Measurements from ENCODE around the gene EFTUD2.

The EFTUD2 gene

DNA sequence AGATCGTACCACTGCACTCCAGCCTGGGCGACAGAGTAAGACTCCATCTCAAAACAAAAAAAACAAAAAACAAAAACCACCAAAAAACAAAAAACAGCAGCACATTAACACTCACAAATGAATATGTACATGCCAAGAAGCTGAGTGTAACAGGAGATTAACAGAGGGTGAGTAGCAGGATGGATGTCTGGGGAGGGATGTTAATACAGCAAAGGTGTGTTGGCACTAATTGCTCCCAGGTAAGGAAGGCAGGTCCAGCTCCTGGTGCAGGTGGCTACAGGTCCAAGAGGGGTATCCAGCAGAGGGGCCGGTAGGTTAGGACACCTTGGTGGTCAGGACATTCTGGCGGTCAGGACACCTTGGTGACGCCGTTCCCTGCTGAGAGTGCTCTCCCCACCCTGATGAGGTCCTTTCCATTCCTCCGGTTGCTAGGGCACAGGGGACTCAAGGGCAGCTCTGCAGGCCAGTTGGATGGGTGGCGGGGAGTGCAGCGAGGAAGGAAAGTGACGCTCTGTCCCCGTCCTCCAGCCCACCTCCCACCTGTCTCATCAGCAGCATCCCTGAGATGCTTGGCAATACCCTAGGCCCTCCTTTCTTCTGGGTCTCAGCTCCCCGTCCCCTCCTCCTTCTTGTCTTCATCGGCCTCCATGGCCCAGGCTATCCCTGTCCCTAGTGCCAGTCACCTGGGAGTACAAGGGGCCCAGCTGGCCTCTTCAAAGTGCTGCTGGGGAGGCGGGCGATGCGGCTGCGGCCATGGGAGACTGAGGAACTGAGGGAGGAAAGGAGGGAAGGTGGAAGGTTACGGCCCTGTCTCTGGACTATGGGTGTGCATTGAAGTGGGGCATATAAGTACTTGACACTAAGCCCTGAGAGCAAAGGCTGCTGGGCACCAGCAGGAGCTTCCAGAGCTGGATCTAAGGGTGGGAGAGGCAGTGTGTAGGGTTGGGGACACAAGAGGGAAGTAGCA lies 26.8 kb upstream of the EFTUD2 start:
- DNase-seq: no peak

DNA sequence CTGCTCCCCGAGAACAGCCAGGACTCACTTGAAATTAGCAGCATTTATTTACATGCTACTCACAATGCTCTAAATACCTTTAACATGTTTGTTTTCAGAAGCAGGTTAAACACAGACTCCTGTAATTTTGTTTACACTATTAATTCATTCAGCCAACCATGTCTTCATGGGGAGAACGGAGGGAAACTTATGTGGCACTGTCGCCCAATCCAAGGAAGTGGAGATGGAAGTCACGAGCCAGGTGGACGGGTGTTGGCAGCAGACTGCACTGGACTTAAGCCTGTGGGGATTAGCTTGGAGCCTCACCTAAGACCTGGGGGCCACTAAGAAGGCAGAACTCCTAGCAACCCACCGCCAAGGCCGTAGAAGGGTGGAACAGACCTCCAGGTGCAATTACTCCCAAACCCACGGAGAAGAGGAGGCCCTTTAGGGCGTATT lies 24.9 kb upstream of the EFTUD2 start:
- DNase-seq: no peak

DNA sequence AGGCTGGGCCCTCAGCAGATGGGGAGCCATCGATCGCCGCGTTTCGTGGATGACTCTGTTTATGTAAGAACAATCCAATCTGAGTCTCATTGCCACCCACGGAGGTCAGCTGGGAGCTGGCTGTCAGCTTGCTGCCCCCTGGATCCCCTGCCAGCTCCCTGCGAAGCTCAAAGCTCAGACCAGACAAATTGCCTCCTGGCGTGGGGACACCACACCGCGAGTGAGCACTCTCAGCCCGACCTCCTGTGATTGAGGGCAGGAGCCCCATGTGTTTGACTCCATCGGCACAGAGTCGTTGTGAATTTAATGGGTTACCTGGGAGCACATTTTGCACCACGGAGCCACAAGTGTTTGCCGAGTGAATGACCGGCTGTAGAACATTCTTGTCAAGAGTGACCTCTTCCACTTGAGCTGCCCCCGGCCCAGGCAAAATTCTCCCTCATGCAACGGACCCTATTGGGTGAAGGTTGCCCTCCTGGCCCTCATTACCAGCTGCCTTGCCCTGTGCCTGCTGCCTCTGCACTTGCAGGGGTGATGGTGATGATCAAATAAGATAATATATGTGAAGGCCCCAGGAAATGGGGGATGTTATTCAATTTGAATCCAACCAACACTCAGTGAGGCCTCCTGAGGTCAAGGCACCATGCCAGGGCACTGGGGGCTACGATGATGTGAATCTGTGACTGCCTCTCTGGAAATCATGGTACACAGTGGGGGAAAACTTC lies 23.7 kb upstream of the EFTUD2 start:
- DNase-seq: no peak

DNA sequence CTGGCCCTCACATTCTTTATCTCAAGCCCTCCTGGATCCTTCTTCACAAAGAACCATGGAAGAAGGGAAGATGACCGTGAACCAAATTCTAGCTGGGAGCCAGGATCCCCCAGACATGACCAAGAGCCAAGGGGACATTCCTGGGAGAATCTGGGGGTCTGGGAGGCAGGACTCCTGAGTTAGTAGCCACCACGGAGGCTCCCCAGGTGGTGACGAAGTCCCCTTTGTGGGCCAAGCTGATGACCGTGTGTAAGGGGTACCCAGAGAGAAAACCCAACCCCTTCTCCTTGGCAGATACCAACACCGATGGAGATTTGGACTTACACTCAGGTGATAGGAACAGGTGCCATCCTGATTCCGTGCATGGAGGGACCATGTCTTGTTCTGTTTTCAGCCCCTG lies 22.9 kb upstream of the EFTUD2 start:
- DNase-seq: no peak

DNA sequence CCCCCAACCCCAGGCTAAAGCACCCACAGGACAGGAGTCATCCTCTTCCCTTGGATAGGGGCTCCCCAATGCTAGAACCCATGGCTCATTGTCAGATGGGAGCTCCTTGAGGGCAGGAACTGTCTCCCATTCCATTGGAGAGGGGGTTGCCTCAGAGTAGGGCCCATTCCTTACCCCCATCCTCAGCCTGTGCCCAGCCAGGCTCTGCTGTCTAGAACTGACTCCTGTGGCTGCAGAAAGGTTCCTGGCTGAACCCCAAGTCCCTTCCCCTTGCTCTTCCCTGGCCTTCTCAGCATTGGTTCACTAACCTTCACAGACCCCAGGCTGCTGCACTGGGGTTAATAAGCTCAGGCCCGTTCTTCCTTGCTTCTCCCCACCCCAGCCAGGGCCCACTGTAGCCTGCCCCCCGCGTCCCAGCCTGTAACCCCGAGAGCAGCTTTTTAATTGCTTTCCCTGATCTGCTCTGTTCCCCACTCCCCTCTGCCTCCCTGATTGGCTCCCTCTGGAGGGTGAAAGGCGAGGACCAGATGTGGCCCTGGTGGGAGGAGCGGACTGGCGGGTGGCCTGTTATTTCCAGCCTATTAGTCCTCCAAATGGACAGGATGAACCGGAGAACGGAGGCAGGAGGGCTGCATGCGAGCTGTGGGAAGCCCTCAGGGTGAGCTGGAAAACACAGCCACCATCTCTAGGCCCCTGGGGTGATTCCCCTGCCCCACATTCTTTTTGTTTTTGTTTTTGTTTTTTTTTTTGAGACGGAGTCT lies 22.1 kb upstream of the EFTUD2 start:
- no peak for DNase-seq

DNA sequence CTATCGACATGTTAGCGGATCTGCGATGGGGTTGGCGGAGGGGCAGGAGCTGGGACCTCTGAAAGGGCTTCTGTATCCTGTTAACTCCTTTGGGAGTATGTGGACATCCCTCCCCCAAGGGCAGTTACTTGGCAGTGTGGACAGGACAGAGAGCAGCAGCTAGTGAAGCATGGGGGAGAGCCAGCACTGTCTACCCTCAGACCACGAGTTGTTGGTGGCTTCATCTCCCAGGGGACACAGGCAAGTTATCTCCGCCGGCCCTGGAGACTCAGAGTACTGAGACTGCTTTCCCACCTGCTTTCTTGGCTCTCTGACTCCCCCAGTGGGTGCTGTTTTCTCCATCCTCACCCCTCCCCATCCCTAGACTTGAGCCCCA lies 21.3 kb upstream of the EFTUD2 start:
- no peak for DNase-seq

DNA sequence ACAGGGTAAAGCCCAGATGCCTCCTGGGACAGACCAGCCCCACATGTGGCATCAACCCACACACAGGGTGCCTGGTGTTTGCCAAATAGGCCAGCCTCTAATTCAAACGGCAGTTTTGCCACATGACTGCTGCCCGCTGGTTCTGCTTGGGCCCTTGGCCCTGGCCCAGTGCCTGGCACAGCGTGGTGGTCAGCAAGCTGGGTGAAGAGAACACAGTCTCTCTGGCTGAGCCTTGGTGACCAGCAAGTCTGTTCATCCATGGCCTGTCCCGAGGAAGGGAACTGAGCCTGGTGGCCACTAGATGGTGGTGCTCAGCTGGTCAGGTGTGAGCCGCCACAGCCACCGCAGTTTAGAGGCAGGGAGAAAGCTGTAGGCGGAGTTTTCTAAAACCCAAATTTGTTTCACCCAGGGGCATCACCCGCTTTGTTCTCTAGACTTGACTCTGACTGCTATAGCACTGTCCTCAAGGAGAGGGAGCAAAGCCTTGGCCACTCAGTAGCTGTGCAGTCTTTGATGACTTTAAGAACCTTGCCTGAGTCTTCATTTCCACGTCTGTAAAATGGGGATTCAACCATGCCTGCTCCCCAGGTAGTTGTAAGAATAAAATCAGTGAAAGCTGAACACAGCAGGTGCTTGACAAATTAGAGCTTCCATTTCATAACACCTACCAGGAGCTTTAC lies 20.8 kb upstream of the EFTUD2 start:
- peak; percentile 71 for DNase-seq

DNA sequence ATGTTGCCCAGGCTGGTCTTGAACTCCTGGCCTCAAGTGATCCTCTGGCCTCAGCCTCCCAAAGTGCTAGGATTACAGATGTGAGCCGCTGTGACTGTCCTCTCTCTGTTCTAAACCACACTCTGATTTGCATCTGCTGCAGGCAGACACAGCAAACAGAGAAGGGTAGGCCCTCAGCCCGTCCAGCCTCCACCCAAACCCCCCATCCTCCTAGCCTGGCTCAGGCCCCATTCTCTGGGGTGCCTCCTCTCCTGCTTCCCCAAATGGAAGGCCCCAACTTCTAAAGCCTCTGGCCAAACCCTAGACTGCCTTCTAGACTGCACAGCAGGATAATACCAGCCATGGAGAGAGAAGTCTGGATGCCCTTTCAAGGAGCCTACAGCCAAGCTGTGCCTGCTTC lies 20.2 kb upstream of the EFTUD2 start:
- no peak for DNase-seq

DNA sequence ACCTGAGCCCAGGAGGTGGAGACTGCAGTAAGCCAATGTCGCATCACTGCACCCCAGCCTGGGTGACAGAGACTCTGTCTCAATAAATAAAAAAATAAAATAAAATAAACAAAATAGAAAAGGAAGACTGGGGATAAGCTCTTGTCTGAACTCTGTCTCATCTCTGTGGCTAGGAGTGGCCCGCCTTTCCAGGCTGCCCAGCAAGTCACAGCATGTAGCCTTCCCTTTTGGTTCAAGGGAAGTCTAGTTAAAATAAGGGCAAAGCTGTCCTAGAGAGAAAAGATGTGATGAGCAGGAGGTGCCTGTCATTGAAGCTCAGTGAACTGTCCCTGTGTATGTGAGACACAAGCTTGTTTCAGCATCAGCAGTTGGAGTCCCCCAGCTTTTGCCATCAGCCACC lies 18.8 kb upstream of the EFTUD2 start:
- no peak for DNase-seq

DNA sequence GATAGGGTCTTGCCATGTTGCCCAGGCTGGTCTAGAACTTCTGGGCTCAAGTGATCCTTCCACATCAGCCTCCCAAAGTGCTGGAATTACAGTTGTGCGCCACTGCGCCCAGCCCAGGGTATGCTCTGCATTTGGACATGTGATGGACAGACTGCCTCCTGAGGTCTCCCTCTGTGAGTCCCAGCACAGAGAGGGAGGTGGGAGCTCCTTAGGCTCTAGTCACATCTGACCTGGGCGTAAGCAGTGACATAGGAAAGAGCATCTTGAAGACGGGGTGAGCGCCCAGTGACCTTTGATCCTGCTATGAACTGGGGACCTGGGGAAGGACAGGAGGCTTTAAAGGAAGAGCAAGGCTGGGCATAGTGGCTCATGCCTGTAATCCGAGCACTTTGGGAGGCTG lies 18.2 kb upstream of the EFTUD2 start:
- no peak for DNase-seq

DNA sequence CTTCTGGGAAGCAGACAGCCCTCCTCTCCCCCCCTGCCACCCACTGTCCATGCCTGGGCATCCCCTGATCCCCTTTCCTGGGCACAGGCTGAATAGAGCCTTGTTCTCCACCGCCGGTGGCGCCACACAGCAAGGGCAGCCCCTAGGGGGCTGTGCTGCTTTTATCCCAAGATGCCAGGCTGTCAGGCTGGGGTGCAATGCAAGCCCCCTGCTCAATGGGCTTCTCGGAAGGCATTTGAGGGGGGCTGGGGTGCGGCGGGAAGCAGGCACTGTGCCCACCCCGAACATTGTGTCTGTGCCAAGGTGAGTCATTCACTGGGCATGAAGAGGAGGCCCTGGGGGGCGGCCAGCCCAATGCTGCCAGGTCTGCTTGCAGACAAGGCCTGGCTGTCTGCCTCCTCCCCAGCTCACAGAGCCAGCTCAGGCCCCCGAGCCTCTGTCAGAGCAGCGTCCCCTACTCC lies 17.6 kb upstream of the EFTUD2 start:
- DNase-seq: no peak

DNA sequence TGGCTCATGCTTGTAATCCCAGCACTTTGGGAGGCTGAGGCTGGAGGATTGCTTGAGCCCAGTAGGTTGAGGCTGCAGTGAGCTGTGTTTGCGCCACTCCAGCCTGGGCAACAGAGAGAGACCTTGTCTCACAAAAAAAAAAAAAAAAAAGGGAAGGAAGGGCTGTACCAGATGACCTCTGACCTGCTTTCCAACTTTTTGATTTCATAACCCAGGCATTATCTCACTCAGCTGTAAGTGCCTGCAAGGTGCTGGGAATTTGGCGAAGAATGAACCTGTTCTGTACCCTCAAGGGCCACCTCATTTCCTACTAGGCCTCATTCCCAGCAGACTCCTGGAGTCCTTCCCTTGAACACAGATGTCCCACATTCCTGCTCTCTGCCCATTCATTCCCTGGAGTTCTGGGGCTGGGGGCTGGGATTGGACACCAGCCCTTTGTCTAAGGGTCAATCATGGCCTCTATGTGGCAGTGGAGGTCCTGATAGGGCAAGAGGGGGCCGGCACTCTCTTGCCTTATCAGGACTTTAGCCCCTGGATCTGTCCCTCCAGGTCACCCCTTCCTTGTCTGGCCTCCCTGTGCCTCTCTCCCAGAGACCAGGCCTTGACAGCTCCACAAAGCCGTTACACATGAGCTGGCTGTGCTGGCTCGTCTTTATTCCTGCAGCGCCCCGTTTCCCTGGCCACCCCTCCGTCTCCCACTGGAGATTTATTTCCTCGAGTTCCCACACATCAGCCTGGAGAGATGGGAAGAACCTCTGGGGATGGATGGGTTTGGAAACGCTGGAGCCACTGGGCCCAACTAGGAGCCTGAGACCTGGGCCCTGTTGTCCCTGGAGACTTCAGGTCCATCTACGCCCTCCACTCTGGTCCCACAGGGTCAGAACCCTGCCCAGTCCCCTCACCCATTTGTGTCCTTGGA lies 16.9 kb upstream of the EFTUD2 start:
- DNase-seq: no peak

DNA sequence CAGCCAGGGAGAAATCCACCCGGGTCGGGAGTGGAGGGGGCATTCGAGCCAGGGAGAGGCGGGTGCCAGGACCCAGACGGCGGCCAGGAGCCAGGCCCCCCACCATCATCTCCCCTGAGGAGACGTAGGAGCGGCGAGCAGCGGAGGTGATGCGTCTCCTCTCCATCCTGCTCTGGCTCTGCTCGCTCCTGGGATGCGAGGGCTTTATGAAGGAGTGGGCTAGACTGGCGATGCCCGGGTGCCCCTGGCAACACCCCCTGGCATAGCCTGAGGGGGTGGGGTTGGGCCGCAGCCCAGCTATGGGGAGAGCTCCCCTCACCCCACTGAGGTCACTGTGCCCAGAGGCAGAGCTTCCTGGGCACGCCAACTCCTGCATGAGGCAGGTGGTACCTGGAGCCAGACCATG lies 16.1 kb upstream of the EFTUD2 start, which contains the start of gene GFAP:
Gene GFAP (minus strand): TSS at position 180 of the 406 bp plus-strand sequence. CDS start 14 bp downstream, at position 166.
- DNase-seq: no peak

DNA sequence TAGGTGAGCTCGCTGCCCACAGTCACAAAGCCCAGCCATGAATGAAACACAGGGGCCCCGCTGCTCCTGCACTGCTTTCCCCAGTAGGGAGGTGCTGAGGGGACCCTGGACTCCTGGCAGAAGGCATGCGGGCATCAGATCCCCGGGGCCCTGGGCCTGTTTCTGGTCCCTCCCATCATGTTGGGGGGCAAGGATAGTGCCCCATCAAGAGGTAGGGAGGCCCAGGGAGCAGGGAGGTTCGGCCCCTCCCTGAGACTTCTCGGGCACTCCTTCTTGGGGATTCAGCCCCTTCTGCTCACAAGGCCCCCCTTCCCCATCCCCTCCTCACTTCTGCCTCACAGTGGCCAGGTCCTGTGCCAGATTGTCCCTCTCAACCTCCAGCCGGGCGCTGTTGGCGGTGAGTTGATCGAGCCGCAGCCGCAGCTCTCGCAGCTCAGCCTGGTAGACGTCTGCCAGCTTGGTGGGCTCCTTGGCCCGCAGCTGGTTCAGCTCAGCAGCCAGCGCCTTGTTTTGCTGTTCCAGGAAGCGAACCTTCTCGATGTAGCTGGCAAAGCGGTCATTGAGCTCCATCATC lies 15.5 kb upstream of the EFTUD2 start:
- no peak for DNase-seq

DNA sequence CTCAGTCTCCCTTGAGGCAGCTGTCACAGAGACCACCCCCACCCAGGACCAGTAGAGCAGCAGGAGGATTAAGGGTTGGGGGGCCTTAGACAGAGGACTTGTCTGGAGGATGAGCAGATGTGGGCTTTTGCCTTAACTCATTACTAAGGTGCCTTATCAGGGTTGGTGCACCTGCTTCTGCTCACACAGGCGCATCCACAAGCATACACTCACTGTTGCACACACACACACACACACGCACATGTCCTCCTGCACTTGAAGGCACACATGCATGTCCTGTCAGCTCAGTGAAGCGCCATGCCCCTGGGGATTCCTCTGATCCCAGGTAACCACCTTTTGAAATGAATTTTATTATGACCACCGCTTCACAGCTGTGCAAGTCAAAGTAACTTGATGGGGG lies 14.9 kb upstream of the EFTUD2 start:
- no peak for DNase-seq

DNA sequence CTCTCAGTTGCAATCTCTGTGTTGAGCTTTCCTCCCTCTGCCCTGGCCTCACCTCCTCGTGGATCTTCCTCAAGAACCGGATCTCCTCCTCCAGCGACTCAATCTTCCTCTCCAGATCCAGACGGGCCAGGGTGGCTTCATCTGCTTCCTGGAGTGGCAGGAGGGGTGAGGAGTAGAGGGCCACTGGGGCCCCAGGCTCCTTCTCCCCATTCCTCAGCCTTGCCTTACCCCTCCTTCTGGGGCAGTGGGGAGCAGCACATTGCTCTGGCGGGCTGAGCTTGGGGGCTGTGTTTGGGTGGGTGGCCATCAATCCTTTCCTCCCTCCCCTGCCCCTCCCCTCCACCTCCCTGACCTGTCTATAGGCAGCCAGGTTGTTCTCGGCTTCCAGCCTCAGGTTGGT lies 14.4 kb upstream of the EFTUD2 start:
- DNase-seq: no peak

DNA sequence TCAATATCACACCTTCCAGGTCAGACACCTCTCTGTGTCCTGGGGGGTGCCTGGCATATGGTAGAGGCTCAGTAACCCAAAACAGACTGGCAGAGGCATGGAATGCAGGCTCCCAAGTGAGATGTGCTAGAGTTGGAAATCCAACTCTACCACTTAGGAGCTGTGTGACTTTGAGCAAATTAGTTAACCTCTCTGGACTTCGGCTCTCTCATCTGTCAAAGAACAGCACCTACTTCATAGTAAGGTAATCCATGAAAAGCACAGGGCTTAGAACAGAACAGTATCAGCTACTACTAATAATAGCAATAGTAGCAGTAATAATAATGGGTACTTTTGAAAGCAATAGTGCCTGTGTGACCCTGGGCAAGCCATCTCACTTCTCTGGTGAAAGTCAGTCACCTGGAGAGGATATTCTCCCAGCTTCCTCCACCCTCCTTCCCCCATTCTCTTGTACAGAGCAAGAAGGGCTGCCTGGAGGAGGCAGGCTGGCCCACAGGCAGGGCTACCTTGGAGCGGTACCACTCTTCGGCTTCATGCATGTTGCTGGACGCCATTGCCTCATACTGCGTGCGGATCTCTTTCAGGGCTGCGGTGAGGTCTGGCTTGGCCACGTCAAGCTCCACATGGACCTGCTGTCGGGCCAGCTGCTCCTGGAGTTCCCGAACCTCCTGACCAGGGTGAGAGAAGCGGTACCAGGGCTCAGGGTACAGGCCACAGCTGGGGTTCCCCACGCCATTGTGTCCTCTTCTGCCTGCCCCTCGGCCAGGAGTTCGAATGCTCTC lies 13.7 kb upstream of the EFTUD2 start:
- no peak for DNase-seq

DNA sequence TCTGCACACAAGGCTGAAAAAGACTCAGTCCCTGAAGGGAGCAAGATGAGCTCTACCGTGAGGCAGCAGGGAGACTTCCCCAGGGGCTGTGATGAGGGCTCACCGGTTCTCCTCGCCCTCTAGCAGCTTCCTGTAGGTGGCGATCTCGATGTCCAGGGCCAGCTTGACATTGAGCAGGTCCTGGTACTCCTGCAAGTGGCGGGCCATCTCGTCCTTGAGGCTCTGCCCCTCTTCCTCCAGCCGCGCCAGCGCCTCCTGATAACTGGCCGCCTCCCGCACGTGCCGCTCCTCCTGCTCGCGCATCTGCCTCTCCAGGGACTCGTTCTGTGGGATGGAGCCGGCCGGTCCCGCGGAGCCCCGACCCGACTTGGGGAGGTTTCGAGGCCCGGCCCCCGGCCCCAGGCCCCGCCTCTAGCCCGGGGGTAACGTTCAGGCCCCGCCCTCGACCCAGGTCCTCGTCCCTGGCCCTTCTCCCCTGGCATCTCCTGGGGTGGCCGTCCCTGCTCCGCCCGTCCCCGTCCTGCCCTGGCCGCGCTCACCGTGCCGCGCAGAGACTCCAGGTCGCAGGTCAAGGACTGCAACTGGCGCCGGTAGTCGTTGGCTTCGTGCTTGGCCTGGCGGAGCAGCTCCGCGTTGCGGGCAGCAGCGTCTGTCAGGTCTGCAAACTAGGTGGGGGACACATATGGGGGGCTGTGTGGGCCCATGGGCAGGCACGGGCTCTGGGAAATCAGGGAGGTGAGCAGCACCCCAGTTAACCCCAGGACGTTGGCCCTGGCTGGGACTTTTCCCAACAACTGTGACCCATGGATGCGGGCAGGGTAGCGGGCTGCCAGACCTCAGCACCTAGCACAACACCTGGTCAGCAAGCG lies 12.1 kb upstream of the EFTUD2 start:
- DNase-seq: peak; percentile 44

All from stimulated activated CD4-positive, alpha-beta T cell treated with anti-CD3 and anti-CD28 coated beads, Interleukin-1b, Interleukin-23, amount 100 ng/mL, for 48 hours (primary cell).